Skeletal muscle tissue (tissue), 4 donors: ENCODE measurements around the gene PLXNC1. TPM values are rescaled to one million over a fixed set of nuclear protein-coding genes. Genes with fewer than 3 reads are reported as not detected.

Experiments
- H3K27ac ChIP-seq: one replicate; pipeline ENCODE4 v1.7.0; 2013; ENCODE audit warnings: mild to moderate bottlenecking, low read depth, low read length, inconsistent platforms
- H3K27me3 ChIP-seq, 3 donors: one replicate each; pipeline ENCODE4 v1.7.0; 2013; ENCODE audit warnings: low read length in 3 of 3; ENCODE audit not compliant: control insufficient read depth in 3 of 3, insufficient read depth in 3 of 3
- H3K36me3 ChIP-seq, 3 donors: one replicate each; pipeline ENCODE4 v1.7.0; 2013; ENCODE audit warnings: low read length in 3 of 3; ENCODE audit not compliant: control insufficient read depth in 3 of 3, insufficient read depth in 3 of 3
- H3K4me1 ChIP-seq, 3 donors: one replicate each; pipeline ENCODE4 v1.7.0; 2013; ENCODE audit warnings: low read length in 3 of 3, mild to moderate bottlenecking in 3 of 3; ENCODE audit not compliant: control insufficient read depth in 3 of 3, insufficient read depth in 3 of 3
- H3K4me3 ChIP-seq, 3 donors: one replicate each; pipeline ENCODE4 v1.7.0; 2013; ENCODE audit warnings: low read length in 3 of 3
- H3K9ac ChIP-seq, 3 donors: one replicate each; pipeline ENCODE4 v1.7.0; 2013; ENCODE audit warnings: low read length in 3 of 3, mild to moderate bottlenecking in 3 of 3, moderate library complexity in 2 of 3, low read depth in 1 of 3
- H3K9me3 ChIP-seq, 3 donors: one replicate each; pipeline ENCODE4 v1.7.0; 2013; ENCODE audit warnings: low read length in 3 of 3; ENCODE audit not compliant: control insufficient read depth in 3 of 3
- total RNA-seq: library from RNA; depleted of rRNA; stranded (reverse); fragments of >200 nt; gene quantifications from one replicate; pipeline ENCODE4 v1.2.3, GENCODE V29; 2014
- donor health status: Osteomylitis.

Gene PLXNC1
- total RNA-seq, 1 donor from 2014 or later: 17.2 TPM

DNA sequence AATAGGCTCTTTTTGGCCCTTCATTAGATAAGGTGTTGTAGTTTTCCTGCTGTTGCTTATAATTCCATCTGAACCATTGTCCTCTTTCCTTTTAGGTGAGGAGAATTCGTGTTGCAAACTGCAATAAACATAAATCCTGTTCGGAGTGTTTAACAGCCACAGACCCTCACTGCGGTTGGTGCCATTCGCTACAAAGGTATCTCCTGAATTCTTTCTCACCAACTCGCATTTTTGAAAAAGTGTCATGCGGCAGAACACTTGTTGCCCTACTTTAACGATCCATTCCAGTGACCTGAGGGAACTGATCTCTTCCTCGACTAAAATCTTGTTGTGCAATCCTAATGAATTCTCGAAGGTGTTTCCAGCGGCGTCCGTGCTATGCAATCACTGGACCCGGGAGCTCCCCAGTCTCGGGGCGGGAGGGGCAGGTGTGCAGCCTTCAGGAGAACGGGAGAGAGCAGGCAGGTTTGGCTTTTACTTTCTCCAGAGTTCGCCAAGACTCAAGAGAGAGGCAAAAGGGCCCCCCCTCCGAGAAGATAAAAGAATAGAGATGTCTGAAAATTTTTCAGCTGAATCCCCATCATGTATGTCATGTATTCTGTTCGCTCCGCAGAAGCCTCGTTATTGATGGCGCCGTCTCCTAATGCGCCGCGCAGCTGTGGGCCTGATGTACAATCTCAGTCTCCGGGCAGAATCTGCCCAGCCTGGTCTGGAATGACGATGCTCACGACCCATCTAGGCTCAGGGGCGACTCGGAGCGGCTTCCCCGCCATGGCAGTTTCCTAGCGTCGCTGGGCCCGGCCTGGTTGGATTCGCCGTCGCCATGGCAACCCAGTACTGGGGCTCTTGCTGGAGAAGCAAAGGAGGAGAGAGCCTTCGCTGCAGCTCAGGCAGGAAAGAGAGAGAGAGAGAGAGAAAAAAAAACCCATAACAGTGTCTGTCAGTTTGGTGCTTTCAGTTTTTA lies 38.2 kb downstream of the PLXNC1 start:
- H3K27ac ChIP-seq: no peak overlapping the region
- peak overlapping the region in 1 of 3 donors; percentile 29 for H3K4me3 ChIP-seq

DNA sequence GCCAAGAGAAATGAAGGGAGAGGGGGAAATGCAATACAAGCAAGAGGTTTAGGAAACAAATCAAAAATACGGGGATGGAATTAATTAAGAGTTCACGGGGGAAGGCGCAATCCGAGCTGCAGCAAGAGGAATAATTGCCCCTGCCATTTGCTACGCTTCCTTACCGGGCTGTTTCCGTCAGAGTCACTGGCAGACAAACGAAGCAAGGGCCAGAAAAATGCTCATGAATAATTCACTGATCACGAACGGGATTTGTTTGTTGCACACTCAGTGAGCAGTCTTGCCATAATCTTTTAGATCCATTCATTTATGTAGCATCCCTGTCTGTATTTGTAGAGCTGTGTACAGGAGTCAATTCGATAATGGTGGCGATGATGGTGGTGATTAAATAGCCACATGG lies 39.0 kb downstream of the PLXNC1 start:
- Histone ChIP-seq H3K4me3 (peak overlapping the region in 1 of 3 donors; percentile 27), H3K36me3 (peaks cover 0 to 2% (median 0%) of the 10 kb centered on the region in 3 donors), H3K4me1 (no peaks in the 10 kb centered on the region), H3K27me3 (peaks cover 0 to 4% (median 0%) of the 10 kb centered on the region in 3 donors), H3K9ac (no peak overlapping the region), H3K27ac (no peak overlapping the region), H3K9me3 (no peaks in the 10 kb centered on the region)

More for the DNA sequence above, 38.2 kb downstream of the PLXNC1 start:
- no peaks in the 10 kb centered on the region for H3K9me3 ChIP-seq
- H3K4me1 ChIP-seq: no peaks in the 10 kb centered on the region
- H3K9ac ChIP-seq: no peak overlapping the region
- peaks cover 0 to 2% (median 0%) of the 10 kb centered on the region in 3 donors for H3K36me3 ChIP-seq
- peaks cover 0 to 4% (median 0%) of the 10 kb centered on the region in 3 donors for H3K27me3 ChIP-seq

- H3K36me3 ChIP-seq: peaks cover 0 to 2% (median 0%) of the 10 kb centered on the region in 3 donors
- H3K9ac ChIP-seq: no peak overlapping the region
These were observed 42.2 kb downstream of the PLXNC1 start for GRCh38 chr12:94190623-94191022.

GRCh38 chr12:94191023-94191422 lies 42.6 kb downstream of the PLXNC1 start:
- Histone ChIP-seq H3K4me1 (no peaks in the 10 kb centered on the region), H3K27me3 (peaks cover 0 to 4% (median 0%) of the 10 kb centered on the region in 3 donors), H3K9ac (no peak overlapping the region), H3K27ac (no peak overlapping the region), H3K36me3 (peaks cover 0 to 2% (median 0%) of the 10 kb centered on the region in 3 donors), H3K9me3 (no peaks in the 10 kb centered on the region), H3K4me3 (no peak overlapping the region)

More at GRCh38 chr12:94190623-94191022, 42.2 kb downstream of the PLXNC1 start:
- Histone ChIP-seq H3K9me3 (no peaks in the 10 kb centered on the region), H3K4me1 (no peaks in the 10 kb centered on the region), H3K4me3 (no peak overlapping the region), H3K27me3 (peaks cover 0 to 4% (median 0%) of the 10 kb centered on the region in 3 donors), H3K27ac (no peak overlapping the region)

DNA sequence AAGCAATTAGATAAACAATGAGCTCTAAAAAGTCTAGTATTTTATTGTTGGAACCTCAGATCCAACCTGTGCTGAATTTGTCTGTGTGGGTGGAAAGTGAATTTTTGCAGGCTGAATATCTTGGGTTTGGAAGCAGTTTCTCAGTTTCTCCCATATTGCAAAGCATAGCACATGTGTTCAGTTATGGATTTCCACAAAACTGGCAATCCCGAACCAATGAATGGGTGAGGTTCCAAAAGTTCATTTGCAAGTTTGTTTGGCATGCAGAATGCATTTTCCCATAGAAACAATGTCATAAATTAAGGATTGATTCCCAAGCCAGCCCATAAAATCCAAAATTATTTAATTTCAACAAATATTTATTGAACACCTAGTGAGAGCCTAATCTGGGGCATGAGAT lies 43.4 kb downstream of the PLXNC1 start:
- H3K4me3 ChIP-seq: no peak overlapping the region
- H3K9ac ChIP-seq: no peak overlapping the region
- no peaks in the 10 kb centered on the region for H3K27me3 ChIP-seq
- peaks cover 0 to 2% (median 0%) of the 10 kb centered on the region in 3 donors for H3K36me3 ChIP-seq
- H3K4me1 ChIP-seq: no peaks in the 10 kb centered on the region
- H3K9me3 ChIP-seq: no peaks in the 10 kb centered on the region
- no peak overlapping the region for H3K27ac ChIP-seq

DNA sequence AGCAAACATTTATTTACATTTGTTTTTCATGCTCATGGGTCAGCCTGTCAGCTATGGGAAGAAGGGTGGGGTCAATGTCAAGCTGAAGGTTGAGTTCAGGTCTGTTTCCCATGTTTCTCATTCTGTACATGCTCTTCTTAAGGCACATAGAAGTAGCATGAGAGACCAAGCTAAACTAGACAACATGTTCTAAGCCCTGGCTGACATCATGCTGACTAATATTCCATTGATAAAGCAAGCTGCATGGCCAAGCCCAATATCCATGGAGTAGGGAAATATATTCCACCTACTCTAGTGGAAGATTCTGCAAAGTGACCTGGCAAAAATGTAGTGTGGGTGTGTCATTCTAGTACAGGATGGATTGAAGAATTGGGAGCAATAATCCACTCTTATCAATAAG lies 44.1 kb downstream of the PLXNC1 start:
- Histone ChIP-seq H3K9ac (no peak overlapping the region), H3K4me1 (no peaks in the 10 kb centered on the region), H3K4me3 (no peak overlapping the region), H3K27ac (no peak overlapping the region), H3K9me3 (no peaks in the 10 kb centered on the region), H3K27me3 (no peaks in the 10 kb centered on the region), H3K36me3 (peaks cover 0 to 2% (median 0%) of the 10 kb centered on the region in 3 donors)

GRCh38 chr12:94193168-94193567 lies 44.8 kb downstream of the PLXNC1 start:
- no peak overlapping the region for H3K4me3 ChIP-seq
- no peaks in the 10 kb centered on the region for H3K9me3 ChIP-seq
- H3K4me1 ChIP-seq: no peaks in the 10 kb centered on the region
- peaks cover 0 to 2% (median 0%) of the 10 kb centered on the region in 3 donors for H3K36me3 ChIP-seq
- H3K9ac ChIP-seq: no peak overlapping the region
- no peak overlapping the region for H3K27ac ChIP-seq
- no peaks in the 10 kb centered on the region for H3K27me3 ChIP-seq

GRCh38 chr12:94195483-94195882 lies 47.1 kb downstream of the PLXNC1 start:
- no peaks in the 10 kb centered on the region for H3K9me3 ChIP-seq
- no peak overlapping the region for H3K9ac ChIP-seq
- H3K36me3 ChIP-seq: no peaks in the 10 kb centered on the region
- no peaks in the 10 kb centered on the region for H3K27me3 ChIP-seq
- H3K27ac ChIP-seq: no peak overlapping the region
- H3K4me1 ChIP-seq: no peaks in the 10 kb centered on the region
- no peak overlapping the region for H3K4me3 ChIP-seq

DNA sequence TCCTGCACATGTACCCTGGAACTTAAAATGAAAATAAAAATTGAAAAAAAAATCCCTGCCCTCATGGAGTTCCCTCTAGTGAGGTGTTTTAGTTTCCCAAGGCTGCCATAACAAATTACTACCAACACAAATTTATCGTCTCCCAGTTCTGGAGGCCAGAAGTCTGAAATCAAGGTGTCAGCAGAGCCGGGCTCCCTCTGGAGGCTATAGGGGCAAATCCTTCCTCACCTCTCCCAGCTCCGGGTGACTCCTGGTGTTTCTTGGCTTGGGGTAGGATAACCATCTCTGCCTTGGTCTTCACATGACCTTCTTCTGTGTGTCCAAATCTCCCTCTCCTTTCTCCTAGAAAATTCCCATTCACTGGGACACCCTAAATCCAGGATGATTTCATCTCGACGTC lies 50.1 kb downstream of the PLXNC1 start:
- Histone ChIP-seq H3K4me3 (no peak overlapping the region), H3K9ac (no peak overlapping the region)

DNA sequence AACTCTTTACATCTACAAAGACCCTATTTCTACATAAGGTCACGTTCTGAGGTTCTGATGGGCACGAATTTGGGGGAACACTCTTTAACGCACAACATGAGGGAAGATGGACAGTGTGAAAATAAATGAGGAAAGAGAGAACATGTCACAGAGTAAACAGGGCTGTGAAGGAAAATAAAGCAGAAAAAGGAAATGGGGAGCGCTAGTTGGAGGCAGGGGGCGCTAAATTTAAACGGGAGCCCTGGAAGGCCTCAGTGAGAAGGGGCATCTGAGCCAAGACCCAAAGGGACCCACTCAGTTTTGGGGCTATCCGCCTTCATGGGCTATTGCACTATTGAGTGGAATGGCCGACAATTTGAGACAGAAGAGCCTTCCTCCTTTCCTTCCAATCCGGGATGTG lies 50.5 kb downstream of the PLXNC1 start:
- Histone ChIP-seq H3K27ac (no peak overlapping the region), H3K9ac (no peak overlapping the region), H3K36me3 (no peaks in the 10 kb centered on the region), H3K4me3 (no peak overlapping the region), H3K9me3 (no peaks in the 10 kb centered on the region), H3K27me3 (no peaks in the 10 kb centered on the region), H3K4me1 (no peaks in the 10 kb centered on the region)

More for the DNA sequence above, 50.1 kb downstream of the PLXNC1 start:
- Histone ChIP-seq H3K4me1 (no peaks in the 10 kb centered on the region), H3K27me3 (no peaks in the 10 kb centered on the region), H3K9me3 (no peaks in the 10 kb centered on the region), H3K36me3 (no peaks in the 10 kb centered on the region), H3K27ac (no peak overlapping the region)
